ENCODE results near the gene WDR4.

Gene WDR4

GRCh38 chr21:42873096-42873495 is 6.2 kb downstream of the WDR4 start:
- FAIRE-seq = no peak

GRCh38 chr21:42868196-42868595 is 11.1 kb downstream of the WDR4 start:
- no peak for FAIRE-seq

GRCh38 chr21:42865776-42866160 is 13.6 kb downstream of the WDR4 start:
- no peak for FAIRE-seq

DNA sequence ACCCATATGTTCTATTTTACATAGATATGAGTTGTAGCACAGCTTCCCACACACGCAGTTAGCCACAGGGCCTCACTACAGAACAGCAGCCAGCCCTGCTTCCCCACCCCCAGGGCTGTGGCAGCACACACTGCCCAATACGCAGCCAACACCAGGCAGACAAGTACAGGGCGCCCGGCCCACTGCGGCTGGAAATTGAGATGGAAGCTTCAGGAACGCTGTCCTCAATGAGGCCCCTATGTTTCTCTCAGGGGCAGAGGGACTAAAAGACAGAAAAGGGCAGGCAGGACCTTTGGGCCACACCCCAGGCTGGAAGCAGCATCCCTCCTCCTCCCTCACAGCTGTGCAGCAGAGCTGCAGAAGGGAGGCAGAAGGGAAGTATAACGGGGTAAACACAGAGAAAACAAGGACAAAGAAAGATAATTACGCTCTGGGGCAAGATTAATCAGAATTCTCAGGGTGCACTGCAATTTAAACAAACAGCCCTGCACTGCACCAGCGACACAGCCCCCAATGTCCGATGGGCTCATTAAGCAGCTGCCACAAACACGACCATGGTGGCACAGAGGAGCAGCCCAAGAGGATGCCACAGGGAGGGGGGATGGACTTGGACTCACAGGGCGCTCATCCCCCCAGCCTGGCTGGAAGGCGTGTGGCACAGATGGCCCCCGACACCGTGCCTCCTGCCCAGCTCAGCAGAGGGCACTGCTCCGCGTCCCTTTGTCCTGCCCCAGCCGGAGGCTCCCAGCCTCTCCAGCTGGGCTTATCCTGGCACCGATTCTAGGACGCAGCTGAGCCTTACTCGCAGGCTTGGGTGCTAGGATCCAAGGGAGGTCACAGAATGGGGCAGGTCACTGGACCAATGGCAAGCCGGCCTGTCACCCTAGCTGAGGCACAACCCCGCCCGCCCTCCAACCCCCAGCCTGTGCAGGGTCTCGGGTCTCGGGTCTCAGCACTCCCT is 14.2 kb downstream of the WDR4 start:
- no peak for FAIRE-seq

GRCh38 chr21:42864286-42864685 is 15.1 kb downstream of the WDR4 start:
- FAIRE-seq = no peak

DNA sequence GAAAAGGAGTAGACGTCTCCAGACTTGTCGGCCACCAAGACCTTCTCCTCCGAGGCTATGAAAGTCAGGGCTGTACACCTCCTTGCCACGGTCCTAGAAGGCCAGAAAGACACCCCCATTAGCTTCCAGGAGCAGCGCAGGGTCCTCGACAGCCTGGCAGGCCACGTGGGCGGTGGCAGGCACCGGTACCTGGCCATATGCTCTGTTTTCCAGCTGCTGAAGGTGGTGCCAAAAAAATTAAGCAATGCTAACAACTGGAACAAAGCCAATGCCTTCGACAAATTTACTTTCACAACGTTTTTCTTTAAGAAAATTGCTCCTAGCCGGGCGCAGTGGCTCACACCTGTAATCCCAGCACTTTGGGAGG is 15.9 kb downstream of the WDR4 start:
- FAIRE-seq = no peak

- FAIRE-seq = no peak
These were observed 16.4 kb downstream of the WDR4 start for GRCh38 chr21:42862774-42863503.

DNA sequence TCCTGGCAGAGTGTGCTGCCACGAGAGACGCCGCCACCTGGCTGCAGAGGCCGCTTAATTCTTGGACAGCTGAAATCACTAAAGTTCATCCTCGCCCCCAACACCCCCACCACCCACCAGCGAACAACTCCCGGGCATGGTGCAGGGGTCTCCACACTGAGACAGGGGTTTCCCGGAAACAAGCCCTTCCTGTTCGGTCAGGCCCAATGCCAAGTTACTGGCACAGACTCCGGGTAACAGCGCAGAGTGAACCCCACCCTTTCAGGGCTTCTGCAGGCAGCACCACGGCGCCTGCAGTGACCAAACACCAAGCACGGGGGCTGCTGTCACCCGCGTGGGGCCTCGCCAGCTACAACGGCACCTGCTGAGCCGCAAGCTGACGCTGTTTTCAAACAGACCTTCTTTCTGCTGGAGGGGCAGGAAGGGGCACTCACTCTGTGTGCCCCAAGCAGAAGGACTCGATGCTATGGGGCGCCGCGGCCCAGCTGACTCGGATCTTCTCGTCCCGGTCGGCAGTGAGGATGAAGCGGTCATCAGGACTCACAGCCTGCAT is 17.4 kb downstream of the WDR4 start:
- FAIRE-seq = no peak

DNA sequence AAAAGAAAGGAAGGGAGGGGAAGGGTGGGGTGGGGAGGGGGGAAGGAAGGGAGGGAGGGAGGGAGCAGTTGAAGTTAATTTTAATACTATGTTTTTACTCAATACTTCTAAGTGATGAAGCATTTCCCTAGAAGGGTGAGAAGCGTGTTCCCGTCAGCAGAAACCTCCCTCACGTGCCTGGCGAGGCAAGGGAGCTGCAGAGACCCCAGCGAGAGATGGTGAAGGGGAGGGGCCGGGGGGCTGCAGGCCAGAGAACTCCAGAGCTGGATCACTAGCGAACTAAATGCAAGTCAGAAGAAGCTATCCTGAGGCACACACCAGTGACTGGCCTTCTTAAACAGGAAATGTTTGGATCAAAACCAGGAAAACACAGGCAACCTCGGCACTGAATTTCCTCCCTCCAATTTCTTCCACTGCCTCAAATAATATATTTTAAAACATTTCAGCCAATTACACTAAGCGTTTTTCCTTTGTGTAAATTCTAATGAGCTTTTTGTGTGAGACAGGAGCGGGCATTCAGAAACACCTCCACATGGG is 18.0 kb downstream of the WDR4 start:
- no peak for FAIRE-seq

- no peak for FAIRE-seq
These were observed 19.0 kb downstream of the WDR4 start for GRCh38 chr21:42860345-42860744.

DNA sequence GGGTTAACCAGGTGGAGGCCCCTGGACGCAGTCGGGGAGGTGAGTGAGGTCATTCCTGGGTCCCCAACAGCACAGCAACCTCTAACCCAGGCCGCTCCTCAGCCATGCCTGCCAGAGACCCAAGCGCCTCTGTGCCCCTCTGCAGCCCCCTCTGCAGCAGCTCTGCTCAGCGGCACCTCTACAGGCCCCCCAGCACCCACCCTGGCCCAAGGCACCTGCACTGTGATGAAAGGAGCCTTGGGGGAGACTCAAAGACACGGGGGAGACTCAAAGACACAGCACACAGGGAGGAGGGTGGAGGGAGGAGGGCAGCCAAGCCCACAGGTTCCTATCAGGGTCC is 19.5 kb downstream of the WDR4 start:
- FAIRE-seq = no peak

DNA sequence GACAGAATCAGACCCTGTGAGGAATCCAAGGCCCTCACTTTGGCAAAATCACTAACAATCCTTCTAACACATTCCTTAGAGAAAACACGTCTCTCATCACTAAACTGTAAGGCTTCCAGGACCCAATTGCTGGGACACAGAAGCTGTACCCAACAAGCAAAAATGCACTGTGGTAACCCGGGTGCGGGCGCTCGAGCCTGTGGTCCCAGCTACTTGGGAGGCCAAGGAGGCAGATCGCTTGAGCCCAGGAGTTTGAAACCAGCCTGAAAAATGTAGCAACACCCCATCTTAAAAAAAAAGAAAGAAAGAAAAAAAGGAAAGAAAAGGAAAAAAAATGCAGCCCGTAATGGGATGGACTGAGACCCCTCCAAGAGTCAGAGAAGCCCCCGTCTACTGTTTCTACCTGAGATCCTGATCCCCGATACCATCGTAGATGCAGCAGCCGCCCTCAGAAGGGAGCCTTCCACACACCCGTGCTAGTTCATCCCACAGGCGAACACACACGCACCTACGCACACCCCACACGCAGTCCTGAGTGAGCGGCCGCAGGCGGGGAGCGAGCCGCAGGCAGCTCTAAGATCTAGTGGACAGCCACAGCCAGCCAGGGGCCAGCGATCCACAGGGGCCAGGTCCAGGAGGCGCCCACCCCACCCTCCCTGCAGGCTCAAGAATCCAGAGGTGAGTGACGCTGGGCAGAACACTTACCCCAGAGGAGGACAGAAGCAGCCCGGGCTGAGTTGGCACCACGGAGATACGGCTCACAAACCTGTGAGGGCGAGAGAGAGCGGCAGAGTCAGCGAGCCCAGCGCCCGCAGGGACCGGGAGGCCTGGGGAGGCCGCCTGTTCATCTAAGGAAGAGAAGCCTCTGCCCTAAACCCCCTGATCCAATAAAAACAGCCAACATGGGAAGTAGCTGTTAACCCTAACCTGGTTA is 20.1 kb downstream of the WDR4 start:
- FAIRE-seq = no peak

DNA sequence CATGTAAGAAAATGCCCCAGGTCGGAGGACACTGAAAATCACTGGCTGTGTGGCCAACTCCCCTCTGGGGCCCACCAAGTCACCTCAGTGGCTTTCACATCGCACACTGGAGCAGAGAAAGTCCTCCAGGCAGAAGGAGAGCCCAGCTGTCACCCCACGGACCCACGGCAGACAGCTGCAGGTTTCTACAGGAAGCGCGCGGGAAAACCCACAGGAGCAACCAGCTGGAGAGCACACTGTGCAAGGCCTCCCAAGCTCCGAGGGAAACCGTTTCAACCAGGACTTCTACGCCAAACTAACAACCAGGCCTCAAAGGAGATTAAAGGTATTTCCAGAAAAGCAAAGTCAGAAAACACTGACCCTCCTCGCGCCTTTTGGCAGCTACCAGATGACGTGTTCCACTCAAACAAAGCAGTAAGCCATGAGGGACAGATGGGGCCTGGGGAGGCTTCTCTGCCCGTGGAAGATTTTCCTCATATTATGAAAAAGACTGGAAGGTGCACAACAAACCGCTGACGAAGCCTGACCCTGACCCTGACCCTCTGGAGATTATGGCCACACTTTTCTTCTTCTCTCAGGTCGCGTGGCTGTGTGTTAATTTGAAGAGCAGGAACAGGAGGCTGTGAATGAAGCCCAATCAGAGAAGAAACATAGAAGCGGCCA is 21.0 kb downstream of the WDR4 start:
- FAIRE-seq = no peak

DNA sequence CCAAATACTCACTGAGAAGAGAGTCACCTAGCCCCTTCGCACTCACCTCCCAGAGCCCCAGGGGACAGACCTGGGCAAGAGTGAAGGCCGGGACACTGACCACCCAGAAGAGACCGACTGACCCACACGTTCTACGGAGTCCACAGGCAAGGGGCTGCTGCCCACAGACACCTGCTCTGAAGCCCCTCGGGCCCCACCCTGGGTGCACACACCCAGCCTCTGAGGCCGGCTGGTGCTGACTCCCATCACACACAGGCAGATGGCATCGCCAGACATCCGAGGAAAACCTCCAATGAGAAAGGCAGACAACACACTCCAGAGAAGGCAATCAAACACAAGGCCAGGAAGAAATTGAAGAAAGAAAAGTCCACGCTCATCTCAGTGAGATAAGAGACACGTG is 22.1 kb downstream of the WDR4 start:
- no peak for FAIRE-seq

- no peak for FAIRE-seq
These were observed 23.4 kb downstream of the WDR4 start for GRCh38 chr21:42855937-42856335.

GRCh38 chr21:42855171-42855936 is 24.0 kb downstream of the WDR4 start:
- FAIRE-seq = no peak

- FAIRE-seq = no peak
These were observed 24.9 kb downstream of the WDR4 start for GRCh38 chr21:42854246-42855010.

DNA sequence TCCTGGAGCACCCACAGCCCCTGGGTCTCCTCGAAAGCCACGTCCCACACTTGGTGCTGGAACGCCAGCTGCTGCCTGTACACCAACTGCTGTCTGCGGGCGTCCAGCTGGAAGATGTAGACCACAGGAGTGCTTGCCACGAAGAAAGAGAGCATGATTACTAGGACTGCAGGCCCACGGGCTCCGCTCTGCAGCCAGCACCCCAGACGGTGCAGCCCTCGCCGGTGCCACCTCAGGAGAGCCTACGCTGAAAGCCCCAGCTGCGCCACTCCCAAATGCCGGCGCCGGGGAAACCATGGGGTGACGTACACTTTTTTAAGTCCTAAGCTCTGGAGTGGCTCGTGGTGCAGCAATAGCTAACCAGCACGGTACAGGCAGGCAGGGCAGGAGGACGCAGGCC is 25.7 kb downstream of the WDR4 start:
- FAIRE-seq = no peak

- FAIRE-seq = no peak
These were observed 26.3 kb downstream of the WDR4 start for GRCh38 chr21:42852925-42853570.
